GM18507 (cell line): ENCODE measurements around the gene BCL2L15.

Experiments
- DNase-seq: peaks from one replicate; pipeline ENCODE4 v3.0.0; 2011; ENCODE audit warnings: low read depth; ENCODE audit not compliant: insufficient read length; ENCODE audit errors: extremely low spot score
- FAIRE-seq: peaks from 2 replicates; lab custom pipeline; 2011; peaks lifted over from hg19 to GRCh38; lab: Jason Lieb, UNC

Gene BCL2L15

DNA sequence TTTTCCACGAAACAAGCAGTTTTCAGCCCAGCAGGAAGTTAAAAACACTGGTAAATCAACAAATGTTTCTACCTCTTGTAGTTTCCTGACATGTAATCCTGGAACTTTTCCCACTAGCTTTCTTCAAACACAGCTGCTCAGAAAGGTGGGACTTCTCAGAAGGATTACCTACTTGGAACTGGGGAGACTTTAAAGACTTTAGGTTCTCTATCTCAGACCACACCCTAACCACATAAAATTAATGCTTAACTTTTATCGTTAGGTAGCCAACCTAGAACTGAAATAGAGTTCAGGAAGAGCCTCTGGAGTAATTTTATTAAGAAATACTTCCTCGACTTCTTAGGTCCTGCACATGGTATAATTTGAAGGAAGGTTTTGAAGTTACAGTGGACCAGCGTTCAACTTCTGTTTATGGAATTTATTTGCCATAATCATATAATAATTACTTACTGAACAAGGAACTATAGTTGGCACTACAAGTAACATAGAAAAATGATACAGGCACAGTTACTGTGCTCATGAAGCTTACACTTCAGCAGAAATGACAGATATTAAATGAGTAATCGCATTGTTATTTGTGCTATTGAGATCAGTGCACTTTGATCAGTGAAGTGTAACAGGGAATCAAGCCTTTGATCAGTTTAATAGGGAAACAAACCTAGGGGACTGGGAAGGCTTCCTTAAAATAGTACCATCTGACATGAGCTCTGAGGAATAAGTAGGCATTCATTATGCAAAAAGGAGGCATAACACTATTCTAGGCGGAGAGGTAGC is at the start of gene BCL2L15:
Gene BCL2L15, minus strand, starts transcription at position 180 of the 774 bp plus-strand sequence. CDS start 206 bp downstream, outside the sequence.
- no peak for DNase-seq
- no peak for FAIRE-seq

DNA sequence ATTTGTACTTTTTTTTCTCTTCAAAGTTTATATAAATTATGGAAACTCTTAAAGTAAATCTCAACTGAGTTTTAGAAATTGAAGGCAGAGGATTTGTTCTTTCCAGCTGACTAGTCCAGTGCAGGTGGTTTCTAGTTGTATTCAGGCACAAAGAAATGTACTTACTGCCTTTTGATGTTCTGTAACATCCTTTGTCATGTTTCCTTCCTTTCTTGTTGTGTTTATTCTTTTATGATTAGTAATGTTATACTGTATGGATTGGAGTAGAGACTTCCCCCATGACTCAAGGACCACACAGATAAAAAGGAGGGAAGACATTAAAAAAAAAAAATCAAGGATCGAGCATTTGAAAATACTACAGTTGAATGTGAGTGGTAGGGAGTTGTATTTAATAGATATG is 49.8 kb upstream of the BCL2L15 start:
- no peak for FAIRE-seq

DNA sequence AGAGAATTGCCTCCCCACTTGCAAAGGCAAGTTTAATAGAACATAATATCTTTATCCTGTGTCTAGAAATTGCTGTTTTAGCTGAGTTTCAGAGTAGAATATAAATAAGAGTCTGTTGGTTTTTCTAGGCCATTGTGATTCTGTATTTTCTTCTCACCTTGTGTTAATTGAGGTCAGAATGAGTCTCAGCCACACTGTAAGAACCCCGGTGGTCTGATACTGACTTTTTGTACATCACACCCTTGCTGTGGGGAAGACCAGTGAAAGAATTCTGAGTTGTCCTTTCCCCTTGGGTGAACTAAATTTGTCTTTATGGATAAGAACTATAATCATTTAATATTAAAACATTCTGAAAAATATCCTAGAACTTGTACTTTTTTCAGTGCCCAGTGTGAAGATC is 48.6 kb upstream of the BCL2L15 start:
- DNase-seq (no peak), FAIRE-seq (no peak)

More for the DNA sequence above, 49.8 kb upstream of the BCL2L15 start:
- DNase-seq, result no peak

DNA sequence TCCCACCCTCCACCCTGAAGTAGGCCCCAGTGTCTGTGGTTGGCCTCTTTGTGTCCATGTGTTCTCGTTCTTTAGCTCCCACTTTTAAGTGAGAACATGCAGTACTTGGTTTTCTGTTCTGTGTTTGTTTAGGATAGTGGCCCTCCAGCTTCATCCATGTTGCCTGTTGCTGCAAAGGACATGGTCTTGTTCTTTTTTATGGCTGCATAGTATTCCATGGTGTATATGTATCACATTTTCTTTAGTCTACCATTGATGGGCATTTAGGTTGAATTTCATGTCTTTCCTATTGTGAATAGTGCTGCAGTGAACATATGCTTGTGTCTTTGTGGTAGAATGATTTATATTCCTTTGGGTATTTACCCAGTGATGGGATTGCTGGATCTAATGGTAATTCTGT is 47.8 kb upstream of the BCL2L15 start:
- DNase-seq (no peak), FAIRE-seq (no peak)

DNA sequence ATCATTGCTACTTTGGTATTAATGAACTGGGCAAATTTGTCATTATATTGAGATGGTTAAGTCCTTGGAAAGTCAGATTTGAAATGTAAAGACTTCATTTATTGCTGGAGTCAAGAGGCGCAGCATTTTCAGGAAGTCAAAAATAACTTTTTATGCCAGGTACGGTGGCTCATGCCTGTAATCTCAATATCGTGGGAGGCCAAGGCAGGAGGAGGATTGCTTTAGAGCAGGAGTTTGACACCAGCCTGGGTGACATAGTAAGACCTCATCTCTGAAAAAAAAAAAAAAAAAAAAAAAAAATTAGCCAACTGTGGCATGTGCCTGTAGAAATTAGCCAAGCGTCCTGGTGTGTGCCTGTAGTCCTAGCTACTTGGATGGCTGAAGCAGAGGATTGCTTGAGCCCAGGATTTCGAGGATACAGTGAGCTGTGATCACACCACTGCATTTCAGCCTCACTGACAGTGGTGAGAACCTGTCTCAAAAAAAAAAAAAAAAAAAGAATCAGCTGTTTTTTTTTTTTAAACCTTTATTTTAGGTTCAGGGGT is 47.2 kb upstream of the BCL2L15 start:
- DNase-seq (no peak), FAIRE-seq (no peak)

DNA sequence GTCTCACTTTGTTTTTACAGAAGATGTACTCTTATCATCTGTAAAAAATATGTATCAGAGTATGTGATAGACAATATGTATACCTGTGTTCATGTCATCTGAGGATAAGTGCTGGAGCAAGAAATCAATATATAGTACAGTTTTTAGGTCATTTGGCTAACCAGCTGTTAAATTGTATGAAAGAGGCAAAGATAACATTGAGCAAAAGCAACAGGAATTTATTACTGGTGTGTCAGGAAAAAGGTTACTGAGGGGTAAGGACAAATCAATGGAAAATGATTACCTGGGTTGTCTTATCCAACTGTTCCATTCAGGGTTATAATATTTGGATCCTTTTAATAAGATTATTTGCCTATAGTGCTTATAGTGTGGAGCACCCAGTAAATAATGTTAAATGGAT is 46.6 kb upstream of the BCL2L15 start:
- DNase-seq (no peak), FAIRE-seq (no peak)

DNA sequence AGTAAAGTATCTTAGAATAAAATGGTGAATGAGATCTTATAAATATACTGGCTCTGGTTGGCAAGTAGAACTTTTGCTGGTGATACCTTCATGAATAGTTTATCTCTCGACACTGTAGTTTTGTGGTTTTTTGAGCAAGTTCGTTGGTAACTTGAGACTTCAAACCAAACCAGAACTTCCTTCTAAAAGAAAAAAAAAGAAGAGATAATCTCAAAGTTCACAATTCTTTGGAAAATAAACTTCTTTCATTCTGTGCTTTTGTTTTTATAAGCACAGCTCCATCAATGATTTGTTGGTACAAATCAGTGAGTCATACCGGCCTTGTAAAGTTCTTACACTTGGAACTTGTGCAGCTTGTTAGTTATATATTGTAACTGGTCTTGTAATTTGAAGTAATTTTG is 44.1 kb upstream of the BCL2L15 start:
- FAIRE-seq (no peak), DNase-seq (no peak)

DNA sequence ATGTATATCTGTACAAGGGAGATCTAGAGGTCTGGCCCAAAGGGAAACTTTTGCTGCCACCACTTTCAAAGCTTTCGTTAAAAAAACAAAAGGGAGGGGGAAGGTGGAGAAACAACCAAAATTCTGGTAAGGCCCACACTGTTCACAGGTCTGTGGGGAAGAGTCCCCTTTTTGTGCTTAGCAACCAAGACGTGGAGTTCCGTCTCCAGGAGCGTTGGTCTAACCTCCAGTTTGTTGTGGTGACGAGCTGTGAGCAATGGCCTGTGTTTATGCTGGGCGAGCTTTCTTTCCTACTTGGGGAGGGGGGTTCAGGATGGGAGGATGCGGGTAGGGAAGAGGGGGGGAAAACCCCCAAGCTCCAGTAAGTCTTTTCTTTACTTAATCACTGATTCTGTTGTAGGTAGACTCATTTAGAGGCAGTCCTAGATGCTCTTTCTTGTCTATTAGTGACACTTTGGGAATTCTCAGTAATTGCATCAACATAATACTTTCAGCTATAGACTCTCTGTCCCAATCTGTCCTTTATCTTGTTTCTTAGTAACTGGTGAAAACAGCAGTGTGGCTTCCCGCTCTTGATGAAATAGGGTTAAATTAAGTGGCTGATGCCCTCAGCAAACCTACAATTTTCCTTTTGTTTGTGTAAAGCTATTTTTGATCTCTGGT is 43.2 kb upstream of the BCL2L15 start:
- no peak for DNase-seq
- peak; percentile 42 for FAIRE-seq

DNA sequence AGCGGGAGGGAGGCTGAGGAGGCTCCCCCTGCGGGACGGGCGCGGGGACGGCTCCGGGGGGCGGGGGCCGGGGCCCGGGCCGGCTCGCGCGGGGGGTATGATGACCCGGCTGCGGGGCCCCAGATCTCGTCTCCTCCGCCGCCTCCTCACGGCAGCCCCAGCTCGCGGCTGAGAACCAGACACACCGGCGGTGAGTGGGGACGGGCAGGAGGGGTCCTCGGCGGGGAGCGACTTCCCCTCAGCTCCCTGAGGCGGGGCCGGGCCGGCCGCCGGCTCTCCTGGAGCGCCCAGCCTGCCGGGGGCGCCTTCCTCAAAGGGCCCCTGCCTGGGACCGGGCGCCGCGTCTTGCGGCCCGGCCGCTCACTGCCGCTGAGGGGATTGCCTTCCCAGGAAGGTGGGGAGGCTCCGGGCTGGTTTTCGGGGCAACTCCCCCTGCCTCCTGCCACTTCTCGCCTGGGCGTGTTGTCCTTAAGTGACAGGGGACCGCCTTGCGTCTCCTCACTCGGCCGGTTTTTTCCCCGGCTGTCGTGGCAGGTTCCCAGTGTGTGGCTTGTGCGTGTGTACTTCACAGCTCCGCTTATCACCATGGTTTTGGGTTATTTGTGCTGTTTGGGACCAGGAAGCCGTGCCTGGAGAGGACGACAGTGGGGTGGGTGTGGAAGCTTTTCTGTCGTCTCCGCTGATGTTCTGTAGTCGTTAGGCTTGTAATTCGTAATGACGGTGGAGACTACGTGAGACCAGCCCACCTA is 42.5 kb upstream of the BCL2L15 start:
- DNase-seq, result no peak
- peak; percentile 45 for FAIRE-seq

DNA sequence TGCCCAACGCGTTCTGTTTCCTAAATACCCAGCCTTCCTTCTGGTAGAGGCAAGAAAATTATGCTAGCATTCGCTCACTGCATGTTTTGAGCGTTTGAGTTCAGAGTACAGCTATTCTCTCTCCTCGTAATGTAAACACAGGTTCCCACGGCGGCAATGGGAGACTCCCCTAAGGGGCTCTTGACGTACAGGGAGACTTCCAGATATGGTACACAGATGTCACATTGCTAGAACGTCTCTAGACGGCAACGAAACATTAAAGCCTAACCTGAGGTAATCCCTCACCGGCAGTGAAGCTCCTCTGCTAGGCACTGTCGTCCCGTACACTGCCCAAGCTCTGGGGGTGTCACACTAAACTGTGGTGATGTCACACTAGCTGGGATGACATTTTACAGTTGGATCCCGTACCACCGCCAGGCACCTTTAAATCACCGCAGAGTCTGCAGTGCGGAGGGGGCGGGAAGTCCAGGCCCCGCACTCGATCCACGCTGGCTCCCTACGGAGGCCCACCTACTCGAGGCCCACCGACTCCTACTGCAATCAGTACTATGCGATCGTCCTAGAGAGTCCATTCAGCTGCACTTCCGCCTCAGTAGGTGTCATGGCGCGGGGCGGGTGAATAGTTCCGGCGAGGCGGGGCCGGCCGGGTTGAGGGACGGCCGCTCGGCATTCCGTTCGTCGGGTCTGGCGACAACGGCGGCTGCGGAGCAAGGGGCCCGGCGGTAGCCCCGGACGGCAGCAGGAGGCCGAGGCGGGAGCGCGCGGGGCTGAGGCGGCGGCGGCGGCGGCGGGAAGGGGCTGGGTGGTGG is 41.8 kb upstream of the BCL2L15 start, which contains the start of gene HIPK1:
Gene HIPK1, plus strand, starts transcription at position 384 of the 809 bp plus-strand sequence.
- FAIRE-seq (peak; percentile 85), DNase-seq (peak; percentile 78)

DNA sequence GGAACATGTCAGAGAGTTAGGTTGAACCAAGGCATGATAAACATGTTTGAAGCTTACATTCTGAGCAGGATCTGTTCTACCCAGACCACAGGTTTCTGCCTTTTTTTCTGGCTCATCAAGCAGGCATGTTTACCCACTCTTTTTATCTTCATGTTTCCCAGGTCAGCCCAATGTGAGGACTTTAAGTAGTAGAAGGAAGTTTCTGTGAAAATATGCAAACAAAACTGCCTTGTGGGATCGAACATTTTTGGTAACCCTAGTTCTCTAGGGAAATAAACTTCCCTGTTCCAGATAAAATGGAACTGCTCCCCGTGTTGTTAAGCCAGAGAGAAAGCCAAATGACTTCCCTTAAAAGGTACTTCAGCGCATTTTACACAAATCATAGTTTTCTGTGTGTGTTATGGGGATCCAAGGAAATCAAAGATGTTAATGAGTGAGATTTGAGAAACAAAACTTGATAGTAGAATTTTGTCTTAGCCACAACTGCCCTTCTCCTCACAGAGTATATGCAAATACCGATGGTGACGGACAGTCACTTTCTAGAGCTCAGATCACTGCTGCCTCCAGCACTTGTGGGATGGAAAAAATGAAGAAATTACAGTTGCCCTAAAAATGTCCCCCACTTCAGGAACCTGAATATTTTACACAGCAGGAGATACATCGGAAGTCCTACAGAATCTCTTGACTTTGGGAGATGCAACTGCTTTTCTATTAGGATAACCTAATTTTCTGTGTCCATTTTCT is 41.0 kb upstream of the BCL2L15 start:
- FAIRE-seq, result peak; percentile 71
- DNase-seq, result no peak

DNA sequence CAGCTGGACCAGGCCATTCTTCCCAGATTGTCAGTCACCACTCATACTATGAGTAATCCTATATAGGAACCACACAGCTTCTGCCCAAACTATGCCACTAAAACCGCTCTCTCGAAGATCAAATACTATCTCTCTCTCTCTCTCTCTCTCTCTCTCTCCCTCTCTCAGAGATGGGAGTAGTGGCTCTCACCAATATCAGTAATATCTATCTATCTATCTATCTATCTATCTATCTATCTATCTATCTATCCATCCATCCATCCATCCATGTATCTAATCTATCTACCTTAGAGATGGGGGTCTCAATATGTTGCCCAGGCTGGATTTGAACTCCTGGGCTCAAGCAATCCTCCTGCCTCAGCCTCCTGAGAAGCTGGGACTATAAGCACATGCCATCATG is 37.1 kb upstream of the BCL2L15 start:
- FAIRE-seq, result no peak

DNA sequence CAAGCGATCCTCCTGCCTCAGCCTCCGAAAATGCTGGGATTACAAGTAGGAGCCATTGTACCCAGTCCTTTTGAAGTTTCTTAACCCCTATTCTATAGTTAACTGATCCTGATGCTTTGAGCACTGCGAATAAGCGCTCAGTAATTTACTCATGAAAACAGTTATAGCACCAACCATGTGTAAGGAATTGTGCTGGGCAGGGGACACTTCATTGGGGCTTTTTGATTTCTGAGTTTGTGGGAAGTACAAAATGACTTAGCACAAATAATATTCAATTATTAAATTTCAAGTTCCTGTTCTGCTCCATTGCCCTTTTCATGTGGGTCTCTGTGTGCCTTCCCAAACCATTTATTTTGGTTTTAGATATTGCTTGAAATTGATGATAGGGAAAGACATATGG is 35.6 kb upstream of the BCL2L15 start:
- FAIRE-seq, result no peak

More for the DNA sequence above, 37.1 kb upstream of the BCL2L15 start:
- DNase-seq, result no peak

DNA sequence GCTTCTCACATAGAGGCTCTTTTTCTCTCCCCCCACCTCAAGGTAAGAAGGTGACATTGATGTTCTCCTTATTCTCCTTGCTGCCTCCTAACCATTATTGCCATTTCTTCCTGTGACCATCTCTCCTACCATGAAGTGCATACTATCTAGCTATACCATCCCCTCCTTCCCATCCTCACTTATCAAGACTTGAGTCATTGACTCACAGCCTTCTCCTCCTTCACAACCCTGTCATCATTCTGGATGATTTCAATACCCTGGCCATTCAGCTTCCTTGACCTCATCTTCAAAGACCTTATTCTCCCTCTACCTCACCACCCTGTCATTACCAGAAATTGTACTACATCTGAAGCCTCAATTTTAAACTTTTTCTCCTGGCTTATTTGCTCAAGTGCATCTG is 30.9 kb upstream of the BCL2L15 start:
- DNase-seq (no peak), FAIRE-seq (no peak)

More for the DNA sequence above, 35.6 kb upstream of the BCL2L15 start:
- DNase-seq, result no peak

DNA sequence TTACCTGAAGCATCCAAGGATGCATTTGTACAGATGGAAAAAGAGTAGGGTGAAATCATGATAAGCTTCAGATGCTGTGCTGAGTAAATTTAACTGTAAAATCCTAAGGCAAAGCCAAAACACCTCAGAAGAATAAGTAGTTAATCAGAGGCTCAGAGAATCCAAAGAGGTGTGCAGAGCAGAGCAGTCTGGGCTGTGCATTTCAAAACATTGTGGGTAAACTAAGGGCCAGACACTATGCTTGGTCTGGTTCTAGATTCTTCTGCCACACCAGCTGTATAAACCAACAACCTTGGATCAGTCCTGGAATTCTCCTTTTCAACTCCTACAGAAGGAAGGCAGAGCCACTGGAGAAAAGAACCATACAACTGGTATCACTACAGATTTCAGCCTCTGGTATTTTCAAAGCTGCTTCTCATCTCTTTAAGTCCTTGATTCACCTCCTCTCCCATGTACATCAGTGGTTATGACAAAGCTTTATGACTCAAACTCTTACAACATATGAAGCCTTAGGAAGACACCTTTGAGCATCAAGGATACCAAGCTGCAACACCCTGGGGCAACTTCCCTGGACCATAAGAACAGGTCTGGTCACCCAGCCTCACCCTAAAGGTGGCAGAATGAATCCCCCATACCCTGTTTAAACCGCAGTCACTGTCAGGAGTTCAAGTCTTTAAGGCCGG is 30.2 kb upstream of the BCL2L15 start:
- FAIRE-seq, result no peak

DNA sequence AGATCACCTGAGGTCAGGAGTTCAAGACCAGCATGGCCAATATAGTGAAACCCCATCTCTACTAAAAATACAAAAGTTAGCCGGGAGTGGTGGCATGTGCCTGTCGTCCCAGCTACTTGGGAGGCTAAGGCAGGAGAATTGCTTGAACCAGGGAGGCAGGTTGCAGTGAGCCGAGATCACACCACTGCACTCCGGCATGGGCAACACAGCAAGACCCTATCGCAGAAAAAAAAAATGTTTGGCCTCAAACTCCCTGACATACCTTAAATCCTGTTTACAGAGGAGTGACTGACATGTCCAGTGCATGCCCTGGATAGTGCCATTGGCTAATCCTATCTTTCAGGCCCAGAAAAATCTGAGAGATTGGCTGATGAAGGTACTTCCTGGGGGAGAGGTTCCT is 29.6 kb upstream of the BCL2L15 start:
- no peak for FAIRE-seq
- DNase-seq, result no peak

More for the DNA sequence above, 30.2 kb upstream of the BCL2L15 start:
- no peak for DNase-seq

DNA sequence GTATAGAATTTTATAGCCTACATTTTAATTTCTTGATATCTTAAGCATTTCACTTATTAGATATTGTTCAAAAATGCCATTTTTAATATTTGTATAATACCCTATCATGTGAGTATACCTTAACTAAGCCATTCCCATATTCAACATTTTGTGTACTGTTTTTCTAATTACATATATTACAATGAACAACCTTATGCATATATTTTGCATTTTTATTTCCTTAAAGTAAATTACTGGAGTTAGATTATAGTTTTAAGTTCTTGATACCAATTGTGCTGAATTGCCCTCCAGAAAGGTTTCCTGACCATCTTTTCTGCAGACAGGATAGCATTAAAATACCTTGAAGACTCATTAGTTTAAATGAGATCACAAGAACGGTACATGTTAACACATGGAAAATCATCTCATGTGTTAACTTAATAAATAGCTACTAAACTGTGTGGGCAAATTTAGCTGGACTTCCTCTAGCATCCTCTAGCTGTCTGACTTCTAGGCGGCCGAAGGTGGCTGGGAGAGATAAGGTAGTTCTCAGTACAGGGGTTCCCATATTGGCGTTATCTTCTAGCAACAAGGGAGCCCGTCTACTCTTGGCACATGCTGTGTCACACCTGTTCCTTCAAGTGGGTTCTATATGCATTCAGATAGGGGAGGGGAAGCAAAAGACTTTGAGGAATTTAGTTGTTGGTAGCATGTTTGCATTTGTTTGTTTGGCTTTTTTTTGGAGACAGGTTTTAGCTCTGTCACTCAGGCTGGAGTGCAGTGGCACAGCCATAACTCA is 26.7 kb upstream of the BCL2L15 start:
- FAIRE-seq (no peak), DNase-seq (no peak)
